H1 (cell line): ENCODE measurements around the gene PPP2R2C. TPM values are rescaled to one million over a fixed set of nuclear protein-coding genes. Genes with fewer than 3 reads are reported as not detected.

Experiments
- CTCF ChIA-PET: fragments of 300-600 bp; sonication (Branson Sonifier 250); formaldehyde crosslinking; loops from one replicate; lab custom pipeline; 2021; ENCODE audit not compliant: partially characterized antibody; lab: Charles Lee
- POLR2A ChIA-PET: fragments of 300-600 bp; sonication (Branson Sonifier 250); formaldehyde crosslinking; loops from one replicate; lab custom pipeline; 2021; ENCODE audit warnings: inconsistent platforms; ENCODE audit not compliant: partially characterized antibody; lab: Charles Lee
- DNase-seq, 2 experiments: peaks; one replicate each; pipeline versions ENCODE4 v3.0.0 to v3.0.0-alpha.2; 2010 to 2022; ENCODE audit warnings: low spot score in 2 of 2, low read depth in 1 of 2, mixed read lengths in 1 of 2
- FAIRE-seq: peaks from 2 replicates; lab custom pipeline; 2011; peaks lifted over from hg19 to GRCh38; lab: Jason Lieb, UNC
- H2AFZ ChIP-seq: 2 replicates; pipeline ENCODE4 v1.8.1; 2012; ENCODE audit warnings: low read length, inconsistent platforms
- H2AK5ac ChIP-seq: 2 replicates; pipeline ENCODE4 v1.6.1; 2013; ENCODE audit warnings: low read depth, low read length
- H2BK120ac ChIP-seq: replicated peaks from 2 replicates; pipeline ENCODE3; 2013; ENCODE audit warnings: low read depth, low read length, inconsistent platforms
- H2BK12ac ChIP-seq: 2 replicates; pipeline ENCODE4 v1.6.1; 2013; ENCODE audit warnings: low read depth, low read length
- H2BK15ac ChIP-seq: 2 replicates; pipeline ENCODE4 v1.6.1; 2013; ENCODE audit warnings: low read length
- H2BK20ac ChIP-seq: 2 replicates; pipeline ENCODE4 v1.6.1; 2013; ENCODE audit warnings: low read length
- H2BK5ac ChIP-seq: 2 replicates; pipeline ENCODE4 v1.6.1; 2013; ENCODE audit warnings: low read depth, low read length
- H3K14ac ChIP-seq: 2 replicates; pipeline ENCODE4 v1.6.1; 2013; ENCODE audit warnings: inconsistent platforms; ENCODE audit not compliant: insufficient read length
- H3K18ac ChIP-seq: 2 replicates; pipeline ENCODE4 v1.6.1; 2013; ENCODE audit warnings: low read length; ENCODE audit errors: extremely low read depth
- H3K23ac ChIP-seq: 2 replicates; pipeline ENCODE4 v1.6.1; 2013; ENCODE audit warnings: inconsistent platforms; ENCODE audit not compliant: insufficient read length
- H3K23me2 ChIP-seq: 2 replicates; pipeline ENCODE4 v1.6.1; 2013; ENCODE audit warnings: low read depth, low read length
- H3K27ac ChIP-seq: 2 replicates; pipeline ENCODE4 v1.6.1; 2011; ENCODE audit warnings: low read depth, low read length, inconsistent platforms
- H3K27me3 ChIP-seq, 4 experiments: replicated peaks in 1 of 4; 1 replicate in 1 of 4; 2 replicates in 3 of 4; pipeline versions ENCODE4 v1.6.1 to v1.8.1; 2011 to 2013; ENCODE audit warnings: low read length in 3 of 4, mild to moderate bottlenecking in 3 of 4, inconsistent platforms in 2 of 4, mixed read lengths in 2 of 4, moderate library complexity in 1 of 4; ENCODE audit not compliant: control insufficient read depth in 3 of 4, insufficient read depth in 3 of 4; ENCODE audit errors: extremely low read depth in 1 of 4
- H3K36me3 ChIP-seq, 4 experiments: 2 replicates each; pipeline versions ENCODE4 v1.6.1 to v1.8.1; 2011 to 2013; ENCODE audit warnings: mild to moderate bottlenecking in 4 of 4, low read length in 3 of 4, moderate library complexity in 2 of 4, control low read depth in 1 of 4, inconsistent platforms in 1 of 4; ENCODE audit not compliant: insufficient read depth in 4 of 4, control insufficient read depth in 2 of 4
- H3K4ac ChIP-seq: replicated peaks from 2 replicates; pipeline ENCODE3; 2013; ENCODE audit warnings: low read length, low read depth, mixed read lengths, inconsistent platforms; ENCODE audit not compliant: insufficient read length
- H3K4me1 ChIP-seq, 4 experiments: replicated peaks in 1 of 4; 1 replicate in 1 of 4; 2 replicates in 3 of 4; pipeline versions ENCODE4 v1.6.1 to v1.8.1; 2011 to 2013; ENCODE audit warnings: low read length in 3 of 4, inconsistent platforms in 2 of 4, mixed read lengths in 1 of 4; ENCODE audit not compliant: insufficient read depth in 4 of 4, control insufficient read depth in 3 of 4
- H3K4me2 ChIP-seq, 2 experiments: 2 replicates each; pipeline versions ENCODE4 v1.6.1 to v1.8.1; 2011 to 2013; ENCODE audit warnings: low read depth in 2 of 2, low read length in 2 of 2, control low read depth in 1 of 2, inconsistent platforms in 1 of 2, mild to moderate bottlenecking in 1 of 2; ENCODE audit not compliant: insufficient read depth in 1 of 2
- H3K4me3 ChIP-seq, 4 experiments: fragments of 200-600, 300-600 bp in 1 of 4; sonication (generic), shearing (Covaris generic), sonication (Bioruptor Twin) in 1 of 4; 2 replicates each; pipeline versions ENCODE4 v1.5.1 to v1.8.1; 2011 to 2016; ENCODE audit warnings: low read length in 4 of 4, low read depth in 3 of 4, control low read depth in 2 of 4, inconsistent platforms in 2 of 4, mild to moderate bottlenecking in 2 of 4, mixed read lengths in 1 of 4, moderate library complexity in 1 of 4; ENCODE audit not compliant: insufficient read depth in 2 of 4; ENCODE audit errors: extremely low read depth in 1 of 4
- H3K56ac ChIP-seq: replicated peaks from 2 replicates; pipeline ENCODE3; 2013; ENCODE audit warnings: low read depth, mild to moderate bottlenecking, mixed read lengths, low read length, inconsistent platforms; ENCODE audit not compliant: insufficient read length
- H3K79me1 ChIP-seq: 2 replicates; pipeline ENCODE4 v1.6.1; 2013; ENCODE audit warnings: low read depth, low read length, control low read depth
- H3K79me2 ChIP-seq, 2 experiments: 2 replicates each; pipeline versions ENCODE4 v1.6.1 to v1.8.1; 2012 to 2013; ENCODE audit warnings: low read length in 2 of 2, mild to moderate bottlenecking in 2 of 2, inconsistent platforms in 1 of 2; ENCODE audit not compliant: insufficient read depth in 2 of 2, control insufficient read depth in 1 of 2
- H3K9ac ChIP-seq, 4 experiments: replicated peaks in 1 of 4; 1 replicate in 1 of 4; 2 replicates in 3 of 4; pipeline versions ENCODE4 v1.6.1 to v1.8.1; 2011 to 2013; ENCODE audit warnings: low read depth in 3 of 4, low read length in 3 of 4, control low read depth in 2 of 4, mild to moderate bottlenecking in 2 of 4, moderate library complexity in 2 of 4, inconsistent platforms in 1 of 4; ENCODE audit errors: extremely low read depth in 1 of 4
- H3K9me3 ChIP-seq, 2 experiments: 2 replicates each; pipeline versions ENCODE4 v1.6.1 to v1.8.1; 2012 to 2013; ENCODE audit warnings: mild to moderate bottlenecking in 2 of 2, moderate library complexity in 2 of 2, control low read depth in 1 of 2, inconsistent platforms in 1 of 2, low read depth in 1 of 2, low read length in 1 of 2, mixed read lengths in 1 of 2; ENCODE audit not compliant: insufficient read depth in 2 of 2
- H4K20me1 ChIP-seq, 2 experiments: replicated peaks in 1 of 2; 2 replicates each; pipeline versions ENCODE3 to v1.8.1; 2011 to 2013; ENCODE audit warnings: inconsistent platforms in 2 of 2, low read length in 2 of 2, mild to moderate bottlenecking in 1 of 2; ENCODE audit not compliant: insufficient read depth in 2 of 2, control insufficient read depth in 1 of 2
- H4K5ac ChIP-seq: 2 replicates; pipeline ENCODE4 v1.6.1; 2013; ENCODE audit warnings: low read length, low read depth, mixed read lengths, inconsistent platforms; ENCODE audit not compliant: insufficient read length
- H4K8ac ChIP-seq: 2 replicates; pipeline ENCODE4 v1.8.0; 2013; ENCODE audit warnings: mild to moderate bottlenecking, moderate library complexity, low read length, inconsistent platforms; ENCODE audit not compliant: insufficient read depth; ENCODE audit errors: extremely low read depth
- H4K91ac ChIP-seq: replicated peaks from 2 replicates; pipeline ENCODE3; 2013; ENCODE audit warnings: low read length, mixed read lengths, inconsistent platforms; ENCODE audit not compliant: insufficient read length
- ATF2 ChIP-seq: IDR thresholded peaks from 2 replicates; pipeline ENCODE4 v1.6.1; 2012; ENCODE audit warnings: low read length, inconsistent platforms
- ATF3 ChIP-seq: IDR thresholded peaks from 2 replicates; pipeline ENCODE4 v1.6.1; 2011; ENCODE audit warnings: low read depth, mild to moderate bottlenecking, low read length; ENCODE audit not compliant: insufficient read depth
- BACH1 ChIP-seq: IDR thresholded peaks from 2 replicates; pipeline ENCODE4 v1.6.1; 2012; ENCODE audit warnings: low read length, improper control_type of control experiment
- CHD1 ChIP-seq: IDR thresholded peaks from 2 replicates; pipeline ENCODE4 v1.6.1; 2012; ENCODE audit warnings: low read depth, low read length, improper control_type of control experiment
- EGR1 ChIP-seq: IDR thresholded peaks from 2 replicates; pipeline ENCODE4 v1.6.1; 2011; ENCODE audit warnings: low read depth, low read length, borderline replicate concordance
- EP300 ChIP-seq, 2 experiments: IDR thresholded peaks; 1 replicate in 1 of 2; 2 replicates in 1 of 2; pipeline ENCODE4 v1.6.1; 2011 to 2012; ENCODE audit warnings: low read depth in 2 of 2, low read length in 2 of 2, mild to moderate bottlenecking in 2 of 2, borderline replicate concordance in 1 of 2, inconsistent platforms in 1 of 2, moderate library complexity in 1 of 2
- SP4 ChIP-seq: IDR thresholded peaks from 2 replicates; pipeline ENCODE4 v1.6.1; 2012; ENCODE audit warnings: low read length, inconsistent platforms
- SRF ChIP-seq: IDR thresholded peaks from 2 replicates; pipeline ENCODE4 v1.6.1; 2011; ENCODE audit warnings: mild to moderate bottlenecking, low read depth, low read length, moderate library complexity
- TAF1 ChIP-seq: IDR thresholded peaks from 2 replicates; pipeline ENCODE4 v1.6.1; 2011; ENCODE audit warnings: mild to moderate bottlenecking, low read depth, low read length
- TCF12 ChIP-seq: IDR thresholded peaks from 2 replicates; pipeline ENCODE4 v1.6.1; 2011; ENCODE audit warnings: low read depth, mild to moderate bottlenecking, low read length
- WGBS, 2 experiments: shearing (Covaris generic) in 1 of 2; methylation state at CpG; one replicate each; pipeline versions ENCODE4 v1.1.6 to v1.1.7; 2013 to 2015; ENCODE audit warnings: low lambda C conversion rate in 2 of 2, mixed read lengths in 2 of 2, inconsistent platforms in 1 of 2, low coverage in 1 of 2, missing lambda C conversion rate in 1 of 2; ENCODE audit not compliant: insufficient replicate concordance in 2 of 2, insufficient coverage in 1 of 2, insufficient read length in 1 of 2; ENCODE audit errors: extremely low coverage in 1 of 2, missing lambda C conversion rate in 1 of 2; 5-methylcytosine and 5-hydroxymethylcytosine counted together
- polyA plus RNA-seq, 7 experiments: library from polyadenylated mRNA; depleted of rRNA in 3 of 7; stranded (reverse) in 5 of 7; unstranded in 2 of 7; fragments of >200 nt in 5 of 7; fragments of 200-250 nt in 2 of 7; gene quantifications; 1 replicate in 5 of 7; 2 replicates in 1 of 7; 4 replicates in 1 of 7; pipeline versions ENCODE4 v1.2.1 to v1.2.3, GENCODE V29; 2011 to 2013; ENCODE audit warnings: missing spikeins in 2 of 7, mixed read lengths in 2 of 7
- total RNA-seq: library from RNA; stranded (reverse); fragmentation: NEBNext Ultra II Directional; extraction: Animal tissue kit (Norgen Biotek cat#: 25700); gene quantifications from 2 replicates; pipeline ENCODE4 v1.2.1, GENCODE V29; 2021
- TF ChIP-seq, protein P1 (sequence below): IDR thresholded peaks from 2 replicates; pipeline ENCODE4 v1.6.1; 2012; ENCODE audit warnings: inconsistent platforms

PPP2R2C gene
- total and polyA plus RNA-seq, 2 of the 8 experiments (the other 6 are each of a cell fraction or from before 2014, with no cell fraction given) = 6.4 TPM

DNA sequence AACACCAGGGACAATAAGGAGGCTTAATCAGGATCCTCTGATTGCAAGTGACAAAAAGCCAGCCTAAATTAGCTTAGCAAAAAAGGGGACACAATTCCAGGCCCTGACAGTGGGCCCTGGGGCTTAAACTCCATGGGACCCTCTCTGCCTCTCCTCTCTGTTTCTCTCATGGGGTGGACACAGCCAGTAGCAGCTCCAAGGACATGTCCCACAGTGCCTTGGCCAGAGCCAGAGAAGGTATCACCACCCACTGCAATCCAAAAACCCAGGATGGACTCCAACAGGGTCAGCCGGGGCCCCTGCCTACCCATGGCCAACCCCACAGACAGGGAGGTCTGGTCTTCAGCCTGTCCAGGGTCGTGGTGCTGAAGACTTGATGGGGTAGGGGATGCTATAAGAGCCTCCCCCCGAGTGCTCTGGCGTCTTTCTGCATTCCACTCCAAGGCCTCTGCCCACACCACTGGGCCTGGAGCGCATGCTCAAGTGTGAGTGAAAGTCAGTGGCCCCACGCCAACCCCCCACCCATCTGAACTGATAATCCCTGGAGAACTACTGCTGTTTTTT lies 19.7 kb upstream of the PPP2R2C start:
- ChIA-PET POLR2A (no interaction called here), CTCF (interaction anchor here (0.7 kb wide), 1 partner anchor 1252 kb away, joined by 3 read pairs; no protein-coding TSS in a partner anchor)
- peak in 1 of 2 experiments; percentile 30 for DNase-seq
- no peak overlapping the region for H2BK12ac ChIP-seq
- no peak overlapping the region for H3K9ac ChIP-seq
- no peaks in the 10 kb centered on the region for H3K79me2 ChIP-seq
- H3K14ac ChIP-seq = no peak overlapping the region
- no peak overlapping the region for H2AK5ac ChIP-seq
- no peak overlapping the region for H2AFZ ChIP-seq
- no peaks in the 10 kb centered on the region for H3K9me3 ChIP-seq
- H2BK120ac ChIP-seq = no peak overlapping the region
- peak overlapping the region; percentile 16; the same call in 1 of the 2 replicates for H4K8ac ChIP-seq
- no peak overlapping the region for H3K4me3 ChIP-seq
- H3K23ac ChIP-seq = no peak overlapping the region
- no peak overlapping the region for H3K56ac ChIP-seq
- H4K20me1 ChIP-seq = no peaks in the 10 kb centered on the region
- H3K4me2 ChIP-seq = no peak overlapping the region
- H4K5ac ChIP-seq = no peak overlapping the region
- no peak overlapping the region for H4K91ac ChIP-seq
- no peak overlapping the region for H3K18ac ChIP-seq
- no peak overlapping the region for H2BK20ac ChIP-seq
- no peaks in the 10 kb centered on the region; a peak in 2 of 7 replicates for H3K27me3 ChIP-seq
- H3K36me3 ChIP-seq = no peaks in the 10 kb centered on the region
- no peak for FAIRE-seq
- 77% methylated on average over 6 of the region's 6 CpGs; no CpG with 5 or more reads in 1 of the 2 experiments for WGBS, 2 experiments
- H3K79me1 ChIP-seq = no peaks in the 10 kb centered on the region
- H3K23me2 ChIP-seq = no peaks in the 10 kb centered on the region
- peaks cover 0 to 4% (median 0%) of the 10 kb centered on the region in 4 experiments; a peak in 3 of 7 replicates for H3K4me1 ChIP-seq
- no peak overlapping the region for H2BK5ac ChIP-seq
- H2BK15ac ChIP-seq = no peak overlapping the region
- no peak overlapping the region for H3K27ac ChIP-seq
- no peak overlapping the region for H3K4ac ChIP-seq
- TF ChIP-seq, protein P1, sequence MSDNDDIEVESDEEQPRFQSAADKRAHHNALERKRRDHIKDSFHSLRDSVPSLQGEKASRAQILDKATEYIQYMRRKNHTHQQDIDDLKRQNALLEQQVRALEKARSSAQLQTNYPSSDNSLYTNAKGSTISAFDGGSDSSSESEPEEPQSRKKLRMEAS = no peak
- no peak for TF ChIP-seq TCF12
- no peak for TF ChIP-seq ATF3
- no peak for TF ChIP-seq TAF1
- no peak for TF ChIP-seq CHD1
- no peak for TF ChIP-seq EP300 (IDR thresholded peaks at IDR 0.05; ENCODE audit: borderline replicate concordance in 1 of 2, low read depth in 2 of 2, low read length in 2 of 2)
- no peak for TF ChIP-seq EGR1
- no peak for TF ChIP-seq SP4
- no peak for TF ChIP-seq ATF2
- TF ChIP-seq BACH1 = no peak
- TF ChIP-seq SRF = no peak
